Measurements from ENCODE around the gene MRPL9.

Gene MRPL9

DNA sequence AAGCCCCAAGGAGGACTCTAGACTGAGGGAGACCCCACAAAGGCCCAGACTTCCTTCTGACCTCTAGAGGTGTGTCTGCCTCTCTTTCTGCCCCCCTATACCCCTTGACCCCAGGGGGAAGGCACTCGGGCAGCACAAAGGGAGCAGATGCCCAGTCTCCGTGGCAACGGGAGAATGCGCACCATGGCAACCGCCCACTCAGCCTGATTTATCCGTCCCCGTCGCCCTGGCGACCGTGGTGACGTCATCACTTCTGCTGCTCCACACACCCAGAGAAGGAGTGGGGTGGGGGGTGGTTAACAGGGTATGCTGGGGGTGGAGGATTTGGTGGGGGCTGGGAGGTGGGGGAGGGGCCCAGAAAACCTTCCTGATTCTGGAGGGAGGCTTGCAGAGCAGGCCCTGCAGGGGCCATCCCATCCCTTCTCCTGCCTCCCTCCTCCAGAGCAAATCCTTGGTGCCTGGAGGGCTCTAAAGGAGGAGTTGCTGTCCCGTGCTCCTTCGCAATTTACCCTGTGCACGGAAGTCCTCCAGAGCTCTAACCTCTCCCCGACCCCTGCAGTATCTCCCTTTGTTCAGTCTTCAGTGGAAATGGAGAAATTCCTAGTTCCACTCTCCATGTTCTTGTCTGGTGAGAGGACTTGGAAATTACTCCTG is 53.0 kb downstream of the MRPL9 start:
- DNase-seq = peak; percentile 17
